Endothelial cell of umbilical vein (primary cell): ENCODE measurements around the gene MEGF10. TPM values are rescaled to one million over a fixed set of nuclear protein-coding genes. Genes with fewer than 3 reads are reported as not detected.

Source experiments
- BruUV-seq: library from RNA; stranded (reverse); fragments of 400-500 nt; replicated peaks from 2 replicates; lab custom pipeline; 2021; lab: Mats Ljungman, UMichigan
- CTCF ChIA-PET: fragments of 300-600, 350-600 bp; sonication (Branson Sonifier 250); formaldehyde crosslinking; loops from one replicate; lab custom pipeline; 2021; ENCODE audit warnings: antibody characterized with exemption, inconsistent platforms; lab: Charles Lee
- POLR2A ChIA-PET: fragments of 300-600, 350-600 bp; sonication (Branson Sonifier 250); formaldehyde crosslinking; loops from one replicate; lab custom pipeline; 2021; ENCODE audit warnings: antibody characterized with exemption, inconsistent platforms; lab: Charles Lee
- DNase-seq: peaks from one replicate; pipeline ENCODE4 v3.0.0-alpha.2; 2011; ENCODE audit warnings: low read depth, low spot score
- FAIRE-seq: peaks from 2 replicates; lab custom pipeline; 2011; peaks lifted over from hg19 to GRCh38; lab: Jason Lieb, UNC
- H2AFZ ChIP-seq: 2 replicates; pipeline ENCODE4 v1.6.0; 2012; ENCODE audit warnings: low read depth, low read length, control low read depth, inconsistent platforms
- H3K27ac ChIP-seq: 2 replicates; pipeline ENCODE4 v1.5.1; 2011; ENCODE audit warnings: low read depth, mild to moderate bottlenecking, control low read depth, low read length, moderate library complexity; ENCODE audit not compliant: insufficient read depth
- H3K27me3 ChIP-seq, 2 experiments: 2 replicates each; pipeline versions ENCODE4 v1.6.0 to v1.6.1; 2011; ENCODE audit warnings: low read length in 2 of 2, mixed read lengths in 1 of 2; ENCODE audit not compliant: control insufficient read depth in 2 of 2, insufficient read depth in 2 of 2
- H3K36me3 ChIP-seq, 2 experiments: 2 replicates in 1 of 2; 3 replicates in 1 of 2; pipeline ENCODE4 v1.5.1; 2011; ENCODE audit warnings: low read length in 2 of 2, mild to moderate bottlenecking in 1 of 2, moderate library complexity in 1 of 2; ENCODE audit not compliant: control insufficient read depth in 2 of 2, insufficient read depth in 2 of 2; ENCODE audit errors: extremely low read depth in 1 of 2
- H3K4me1 ChIP-seq: 3 replicates; pipeline ENCODE4 v1.5.1; 2011; ENCODE audit warnings: mild to moderate bottlenecking, low read length; ENCODE audit not compliant: control insufficient read depth, insufficient read depth; ENCODE audit errors: extremely low read depth
- H3K4me2 ChIP-seq: 2 replicates; pipeline ENCODE4 v1.6.1; 2011; ENCODE audit warnings: low read length, control low read depth, mixed read lengths; ENCODE audit not compliant: insufficient read depth
- H3K4me3 ChIP-seq, 3 experiments: fragments of 200-600 bp in 1 of 3; sonication (generic), shearing (Covaris generic) in 1 of 3; replicated peaks in 1 of 3; 2 replicates each; pipeline ENCODE4 v1.5.1; 2011 to 2016; ENCODE audit warnings: control low read depth in 3 of 3, low read length in 3 of 3, mild to moderate bottlenecking in 2 of 3, inconsistent platforms in 1 of 3, low read depth in 1 of 3, moderate library complexity in 1 of 3; ENCODE audit not compliant: insufficient read depth in 1 of 3
- H3K79me2 ChIP-seq: 2 replicates; pipeline ENCODE4 v1.6.0; 2012; ENCODE audit warnings: low read length, inconsistent platforms; ENCODE audit not compliant: control insufficient read depth, insufficient read depth
- H3K9ac ChIP-seq: replicated peaks from 2 replicates; pipeline ENCODE3; 2011; ENCODE audit warnings: low read length, control low read depth; ENCODE audit not compliant: insufficient read depth; ENCODE audit errors: extremely low read depth
- H3K9me1 ChIP-seq: replicated peaks from 3 replicates; pipeline ENCODE4 v1.6.0; 2011; ENCODE audit warnings: mild to moderate bottlenecking, low read length; ENCODE audit not compliant: control insufficient read depth, insufficient read depth; ENCODE audit errors: extremely low read depth
- H3K9me3 ChIP-seq: replicated peaks from 2 replicates; pipeline ENCODE4 v1.5.1; 2012; ENCODE audit warnings: low read length, inconsistent platforms; ENCODE audit not compliant: control insufficient read depth, insufficient read depth
- H4K20me1 ChIP-seq: replicated peaks from 2 replicates; pipeline ENCODE3; 2011; ENCODE audit warnings: mild to moderate bottlenecking, low read length; ENCODE audit not compliant: control insufficient read depth, insufficient read depth; ENCODE audit errors: extremely low read depth
- MYC ChIP-seq: IDR thresholded peaks from one replicate; pipeline ENCODE4 v1.6.1; 2011; ENCODE audit warnings: mild to moderate bottlenecking, low read depth, low read length
- POLR2A ChIP-seq: IDR thresholded peaks from 2 replicates; pipeline ENCODE4 v1.6.1; 2012; ENCODE audit warnings: low read depth, mild to moderate bottlenecking, control low read depth, low read length
- dilution Hi-C: fragments of 300-500 bp; cut with MboI; formaldehyde crosslinking; loops from one replicate; pipeline ENCODE4 v1.15.0; 2019; ENCODE audit warnings: low sequenced_read_pairs; ENCODE audit not compliant: extremely low pct_ligation_motif_present
- intact Hi-C: fragments of 100-400 bp; cut with micrococcal nuclease; formaldehyde crosslinking; loops from one replicate; pipeline ENCODE4 v1.10.0; 2022
- polyA plus RNA-seq, 4 experiments: library from polyadenylated mRNA; depleted of rRNA in 3 of 4; stranded (reverse) in 3 of 4; unstranded in 1 of 4; fragments of >200 nt; gene quantifications; 2 replicates each; pipeline versions ENCODE4 v1.2.1 to v1.2.3, GENCODE V29; 2011 to 2012; ENCODE audit warnings: missing spikeins in 1 of 4
- total RNA-seq: library from RNA; stranded (reverse); gene quantifications from 2 replicates; pipeline ENCODE4 v1.2.3, GENCODE V29; 2021
- TF ChIP-seq, protein P1 (sequence below), 2 donors: IDR thresholded peaks; 1 replicate in 1 of 2; 2 replicates in 1 of 2; pipeline ENCODE4 v1.5.1; 2011; ENCODE audit warnings: low read length in 2 of 2, mild to moderate bottlenecking in 2 of 2, moderate library complexity in 2 of 2, control low read depth in 1 of 2, inconsistent platforms in 1 of 2, low read depth in 1 of 2; ENCODE audit not compliant: insufficient read depth in 1 of 2; ENCODE audit errors: extremely low read depth in 1 of 2
- TF ChIP-seq, protein P2 (sequence below): IDR thresholded peaks from 2 replicates; pipeline ENCODE4 v1.6.1; 2011; ENCODE audit not compliant: insufficient read depth, insufficient read length

The MEGF10 gene
- total and polyA plus RNA-seq, 2 donors (not counting 3 experiments of a cell fraction or from before 2014, with no cell fraction given) = 0.30 to 1.00 TPM

DNA sequence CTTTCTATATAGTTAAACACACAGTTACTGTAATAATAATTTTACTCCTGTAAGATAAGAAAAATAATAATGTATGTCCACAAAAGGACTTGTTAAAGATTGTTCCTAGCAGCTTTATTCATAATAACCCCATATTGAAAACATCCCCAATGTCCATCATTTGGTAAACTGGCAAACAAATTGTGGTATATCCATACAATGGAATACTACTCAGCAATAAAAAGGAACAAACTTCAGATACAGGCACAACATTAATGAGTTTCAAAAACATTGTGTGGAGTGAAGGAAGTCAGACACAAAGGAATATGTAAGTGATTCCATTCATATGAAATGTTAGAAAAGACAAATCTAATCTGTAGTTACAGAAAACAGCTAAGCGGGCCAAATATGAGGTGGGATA lies 1.9 kb upstream of the MEGF10 start:
- BruUV-seq = no TSS peak
- CTCF ChIA-PET = interaction anchor here (1.1 to 2.5 kb wide), 3 partner anchors 24 to 204 kb away, joined by 3 to 12 read pairs (median 4); no protein-coding TSS in a partner anchor

More for the DNA sequence above, 1.9 kb upstream of the MEGF10 start:
- no peaks in the 10 kb centered on the region for H3K9me1 ChIP-seq
- H3K9ac ChIP-seq = no peak overlapping the region
- TF ChIP-seq, protein P1, sequence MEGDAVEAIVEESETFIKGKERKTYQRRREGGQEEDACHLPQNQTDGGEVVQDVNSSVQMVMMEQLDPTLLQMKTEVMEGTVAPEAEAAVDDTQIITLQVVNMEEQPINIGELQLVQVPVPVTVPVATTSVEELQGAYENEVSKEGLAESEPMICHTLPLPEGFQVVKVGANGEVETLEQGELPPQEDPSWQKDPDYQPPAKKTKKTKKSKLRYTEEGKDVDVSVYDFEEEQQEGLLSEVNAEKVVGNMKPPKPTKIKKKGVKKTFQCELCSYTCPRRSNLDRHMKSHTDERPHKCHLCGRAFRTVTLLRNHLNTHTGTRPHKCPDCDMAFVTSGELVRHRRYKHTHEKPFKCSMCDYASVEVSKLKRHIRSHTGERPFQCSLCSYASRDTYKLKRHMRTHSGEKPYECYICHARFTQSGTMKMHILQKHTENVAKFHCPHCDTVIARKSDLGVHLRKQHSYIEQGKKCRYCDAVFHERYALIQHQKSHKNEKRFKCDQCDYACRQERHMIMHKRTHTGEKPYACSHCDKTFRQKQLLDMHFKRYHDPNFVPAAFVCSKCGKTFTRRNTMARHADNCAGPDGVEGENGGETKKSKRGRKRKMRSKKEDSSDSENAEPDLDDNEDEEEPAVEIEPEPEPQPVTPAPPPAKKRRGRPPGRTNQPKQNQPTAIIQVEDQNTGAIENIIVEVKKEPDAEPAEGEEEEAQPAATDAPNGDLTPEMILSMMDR (IDR thresholded peaks at IDR 0.05; ENCODE audit: extremely low read depth in 1 of 2, insufficient read depth in 1 of 2, low read depth in 1 of 2, low read length in 2 of 2) = no peak
- TF ChIP-seq MYC (no peak), POLR2A (no peak)
- TF ChIP-seq, protein P2, sequence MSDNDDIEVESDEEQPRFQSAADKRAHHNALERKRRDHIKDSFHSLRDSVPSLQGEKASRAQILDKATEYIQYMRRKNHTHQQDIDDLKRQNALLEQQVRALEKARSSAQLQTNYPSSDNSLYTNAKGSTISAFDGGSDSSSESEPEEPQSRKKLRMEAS = no peak
- no peaks in the 10 kb centered on the region for H3K36me3 ChIP-seq
- intact Hi-C loops (no loop called here), dilution Hi-C loops (no loop called here)
- no peaks in the 10 kb centered on the region for H3K9me3 ChIP-seq
- no peaks in the 10 kb centered on the region for H3K79me2 ChIP-seq
- no peak for FAIRE-seq
- no peak for DNase-seq
- H3K27me3 ChIP-seq = peaks cover 28 to 47% of the 10 kb centered on the region in 2 experiments
- POLR2A ChIA-PET = no interaction called here
- H3K4me1 ChIP-seq = peaks cover 11% of the 10 kb centered on the region
- H2AFZ ChIP-seq = no peak overlapping the region
- no peaks in the 10 kb centered on the region for H4K20me1 ChIP-seq
- no peak overlapping the region for H3K4me2 ChIP-seq
- no peak overlapping the region for H3K27ac ChIP-seq
- no peak overlapping the region for H3K4me3 ChIP-seq
